Large intestine (tissue), 3 donors: ENCODE results near the gene TASP1. TPM values are rescaled to one million over a fixed set of nuclear protein-coding genes. Genes with fewer than 3 reads are reported as not detected.

Experiments
- DNase-seq, 2 donors: peaks; one replicate each; pipeline versions ENCODE4 v3.0.0 to v3.0.0-alpha.2; 2013
- H3K27ac ChIP-seq: one replicate; pipeline ENCODE4 v1.5.1; 2013; ENCODE audit warnings: low read length
- H3K27me3 ChIP-seq: 2 replicates; pipeline ENCODE4 v1.6.1; 2013; ENCODE audit warnings: low read length; ENCODE audit not compliant: control insufficient read depth, insufficient read depth
- H3K36me3 ChIP-seq: 2 replicates; pipeline ENCODE4 v1.6.1; 2013; ENCODE audit warnings: low read length; ENCODE audit not compliant: control insufficient read depth, insufficient read depth
- H3K4me1 ChIP-seq: one replicate; pipeline ENCODE4 v1.6.1; 2013; ENCODE audit warnings: low read length; ENCODE audit not compliant: control insufficient read depth, insufficient read depth
- H3K4me3 ChIP-seq: one replicate; pipeline ENCODE4 v1.5.1; 2013; ENCODE audit warnings: low read length
- H3K9me3 ChIP-seq: one replicate; pipeline ENCODE4 v1.6.1; 2013; ENCODE audit warnings: mild to moderate bottlenecking, low read depth, low read length, moderate library complexity; ENCODE audit not compliant: control insufficient read depth
- WGBS: methylation state at CpG from one replicate; pipeline ENCODE4 v1.1.5; 2013; ENCODE audit warnings: low lambda C conversion rate; ENCODE audit not compliant: insufficient coverage; 5-methylcytosine and 5-hydroxymethylcytosine counted together
- polyA plus RNA-seq: library from polyadenylated mRNA; unstranded; fragments of 120-200 nt; gene quantifications from one replicate; pipeline ENCODE4 v1.2.1, GENCODE V29; 2013

The TASP1 gene
- polyA plus RNA-seq, 1 donor = 12.8 TPM

DNA sequence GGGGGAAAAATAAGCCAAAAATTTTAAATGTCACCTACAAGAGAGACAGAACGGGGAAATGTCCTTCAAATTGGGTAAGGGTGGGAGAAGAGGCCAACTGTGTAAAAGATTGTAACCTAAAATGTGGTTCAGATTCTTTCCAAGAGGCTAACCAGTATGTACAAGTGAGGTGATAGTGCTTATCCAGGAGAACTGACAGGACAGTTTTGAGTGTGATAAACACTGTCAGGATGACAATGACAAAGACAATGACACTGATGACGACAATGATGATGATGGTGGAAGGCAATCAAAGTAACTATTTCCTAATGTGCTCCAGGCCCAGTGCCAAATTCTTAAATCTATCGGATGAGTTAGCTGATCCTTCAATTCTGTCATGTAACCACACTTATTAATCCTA, 57.3 kb downstream of the TASP1 start:
- Histone ChIP-seq H3K27me3 (no peaks in the 10 kb centered on the region), H3K4me1 (no peaks in the 10 kb centered on the region), H3K27ac (no peak overlapping the region), H3K36me3 (peaks cover 24% of the 10 kb centered on the region), H3K4me3 (no peak overlapping the region), H3K9me3 (peaks cover 2% of the 10 kb centered on the region)
- no peak for DNase-seq
- no CpG with 5 or more reads among the region's 3 CpGs for WGBS

DNA sequence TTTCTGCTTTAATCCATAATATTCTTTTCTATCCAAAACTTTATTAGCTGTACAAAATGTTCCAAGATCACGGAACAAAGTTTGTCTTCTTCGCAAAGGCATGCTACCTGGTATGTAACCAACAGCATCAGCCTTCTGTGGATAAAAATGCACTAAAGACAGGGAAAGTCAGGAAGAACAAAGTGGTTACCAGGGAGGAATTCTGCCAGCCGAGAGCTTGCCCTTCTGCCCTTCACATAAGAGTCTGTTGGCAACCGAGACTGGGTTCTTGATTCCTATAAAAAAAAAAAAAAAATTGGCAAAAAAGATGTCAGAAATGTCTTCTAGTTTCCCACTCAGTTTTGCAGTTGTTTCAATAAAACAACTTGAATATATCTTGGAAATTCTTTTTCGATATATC, 58.0 kb downstream of the TASP1 start:
- H3K27me3 ChIP-seq = no peaks in the 10 kb centered on the region
- 100% methylated on average over 4 of the region's 5 CpGs for WGBS
- DNase-seq = no peak
- H3K9me3 ChIP-seq = peaks cover 8% of the 10 kb centered on the region
- no peak overlapping the region for H3K27ac ChIP-seq
- H3K4me1 ChIP-seq = no peaks in the 10 kb centered on the region
- H3K36me3 ChIP-seq = peaks cover 21% of the 10 kb centered on the region
- no peak overlapping the region for H3K4me3 ChIP-seq

DNA sequence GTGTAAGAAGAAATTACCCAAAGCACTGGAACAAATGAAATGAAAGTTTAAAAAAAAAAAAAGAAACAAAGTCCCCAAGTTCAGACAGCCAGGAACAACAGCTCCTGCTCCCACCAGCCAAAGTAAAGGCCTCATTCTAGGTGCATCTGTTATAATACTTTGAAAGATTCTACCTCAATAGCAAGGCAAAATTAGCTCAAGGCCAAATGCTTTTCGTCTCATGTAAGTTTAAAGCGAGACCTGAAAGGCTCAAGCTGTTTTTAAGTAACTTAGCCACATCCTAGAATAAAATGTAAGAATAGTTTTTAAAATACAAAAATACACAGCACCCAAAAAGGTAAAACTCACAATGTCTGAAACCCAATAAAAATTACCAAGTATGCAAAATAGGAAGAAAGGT, 64.7 kb downstream of the TASP1 start:
- Histone ChIP-seq H3K4me3 (no peak overlapping the region), H3K27me3 (no peaks in the 10 kb centered on the region), H3K9me3 (peaks cover 8% of the 10 kb centered on the region), H3K36me3 (peaks cover 11% of the 10 kb centered on the region), H3K4me1 (no peaks in the 10 kb centered on the region), H3K27ac (no peak overlapping the region)
- WGBS = 80% methylated on average over 1 of the region's 2 CpGs
- DNase-seq = no peak

DNA sequence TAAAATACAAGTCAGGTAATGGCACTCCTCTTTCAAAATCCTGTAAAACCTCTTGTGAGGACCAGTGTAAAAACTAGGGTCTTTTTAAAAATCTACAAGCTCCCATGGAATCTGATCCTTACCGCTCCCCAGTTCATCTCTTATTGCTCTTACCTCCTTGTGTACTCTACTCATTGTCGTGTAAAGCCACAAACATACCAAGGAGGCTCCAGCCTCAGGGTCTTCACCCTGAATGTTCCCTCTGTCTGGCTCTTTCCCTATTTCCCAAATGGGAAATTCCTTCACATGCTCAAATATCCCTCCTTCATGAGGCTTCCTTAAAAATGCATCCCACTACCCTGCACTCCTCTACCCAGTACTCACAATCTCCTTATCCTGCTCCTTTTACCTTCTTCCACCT, 67.1 kb downstream of the TASP1 start:
- no peak overlapping the region for H3K27ac ChIP-seq
- H3K4me3 ChIP-seq = no peak overlapping the region
- H3K4me1 ChIP-seq = no peaks in the 10 kb centered on the region
- 81% methylated on average over 2 of the region's 2 CpGs for WGBS
- H3K9me3 ChIP-seq = peaks cover 6% of the 10 kb centered on the region
- DNase-seq = no peak
- H3K36me3 ChIP-seq = peaks cover 2% of the 10 kb centered on the region
- H3K27me3 ChIP-seq = no peaks in the 10 kb centered on the region

DNA sequence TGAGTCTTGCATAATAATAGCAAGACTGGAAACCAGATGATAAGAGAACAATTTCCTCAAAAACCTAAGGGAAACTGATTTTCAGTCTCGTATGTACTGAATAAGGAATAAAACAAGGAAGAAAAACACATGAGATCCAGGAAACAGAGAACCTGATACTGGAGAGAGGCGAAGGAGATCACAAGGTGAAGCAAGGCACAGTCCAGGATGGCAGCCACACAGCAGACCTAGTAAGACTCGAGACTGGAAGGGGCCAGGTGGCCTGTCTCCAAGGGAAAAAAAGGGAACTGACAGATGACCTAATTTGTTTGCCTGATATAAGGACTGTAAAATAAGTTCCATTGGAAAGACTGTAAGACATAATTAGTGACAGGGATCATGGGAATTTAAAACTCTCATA, 71.1 kb downstream of the TASP1 start:
- Histone ChIP-seq H3K4me1 (no peaks in the 10 kb centered on the region), H3K9me3 (no peaks in the 10 kb centered on the region), H3K27ac (no peak overlapping the region), H3K36me3 (peaks cover 2% of the 10 kb centered on the region), H3K4me3 (no peak overlapping the region), H3K27me3 (no peaks in the 10 kb centered on the region)
- WGBS = 86% methylated on average over 1 of the region's 3 CpGs
- DNase-seq = no peak

DNA sequence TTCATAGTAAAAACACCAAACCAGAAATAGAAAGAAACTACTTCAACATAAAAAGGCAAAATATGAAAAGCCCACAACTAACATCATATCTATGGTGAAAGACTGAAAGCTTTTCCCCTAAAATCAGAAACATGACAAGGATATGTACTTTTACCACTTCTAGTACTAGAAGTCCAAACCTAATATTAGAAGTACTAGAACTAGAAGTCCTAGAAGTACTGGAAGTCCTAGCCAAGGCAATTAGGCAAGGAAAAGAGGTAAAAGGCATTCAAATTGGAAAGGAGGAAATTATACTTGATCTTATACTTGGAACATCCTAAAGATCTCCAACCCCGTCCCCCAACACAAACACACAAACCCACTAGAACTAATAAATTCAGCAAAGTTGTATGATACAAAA, 74.9 kb downstream of the TASP1 start:
- no CpG with 5 or more reads among the region's 1 CpG for WGBS
- no peak for DNase-seq
- H3K9me3 ChIP-seq = no peaks in the 10 kb centered on the region
- no peak overlapping the region for H3K4me3 ChIP-seq
- no peak overlapping the region for H3K27ac ChIP-seq
- H3K36me3 ChIP-seq = peaks cover 2% of the 10 kb centered on the region
- no peaks in the 10 kb centered on the region for H3K27me3 ChIP-seq
- no peaks in the 10 kb centered on the region for H3K4me1 ChIP-seq

DNA sequence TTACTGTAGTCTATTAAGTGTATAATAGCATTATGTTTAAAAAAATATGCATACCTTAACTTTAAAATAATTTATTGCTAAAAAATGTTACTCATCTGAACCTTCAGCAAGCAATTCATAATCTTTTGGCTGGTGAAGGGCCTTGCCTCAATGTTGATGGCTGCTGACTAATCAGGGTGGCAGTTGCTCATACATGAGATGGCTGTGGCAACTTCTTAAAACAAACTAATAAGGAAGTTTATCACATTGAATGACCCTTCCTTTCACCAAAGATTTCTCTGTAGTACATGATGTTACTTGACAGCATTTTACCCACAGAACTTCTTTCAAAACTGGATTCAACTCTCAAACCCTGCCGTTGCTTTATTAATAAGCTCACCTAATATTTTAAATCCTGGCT, 84.0 kb downstream of the TASP1 start:
- H3K9me3 ChIP-seq = no peaks in the 10 kb centered on the region
- H3K27ac ChIP-seq = no peak overlapping the region
- H3K27me3 ChIP-seq = no peaks in the 10 kb centered on the region
- H3K36me3 ChIP-seq = peaks cover 8% of the 10 kb centered on the region
- H3K4me3 ChIP-seq = no peak overlapping the region
- H3K4me1 ChIP-seq = no peaks in the 10 kb centered on the region
- DNase-seq = no peak
- WGBS = no CpG with 5 or more reads among the region's 1 CpG

DNA sequence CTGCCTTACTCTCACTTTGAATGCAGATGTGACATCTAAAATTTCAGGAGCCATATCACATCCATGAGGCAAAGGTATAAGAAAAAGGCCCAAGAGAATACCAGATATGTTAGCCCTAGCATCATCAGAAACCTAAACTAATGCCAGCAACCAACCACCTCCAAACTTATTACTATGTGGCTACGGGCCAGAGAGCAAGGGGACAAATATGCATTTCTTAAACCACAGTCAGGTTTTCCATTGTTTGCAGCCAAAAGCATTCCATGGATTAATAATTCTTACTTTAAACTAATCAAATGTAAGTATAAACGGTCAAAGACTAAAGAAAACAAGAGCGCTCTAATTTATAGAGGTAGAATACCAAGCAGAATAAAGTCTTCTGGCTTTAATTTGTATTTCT, 84.7 kb downstream of the TASP1 start:
- H3K4me1 ChIP-seq = no peaks in the 10 kb centered on the region
- H3K4me3 ChIP-seq = no peak overlapping the region
- peaks cover 6% of the 10 kb centered on the region for H3K36me3 ChIP-seq
- H3K27me3 ChIP-seq = no peaks in the 10 kb centered on the region
- DNase-seq = no peak
- no peak overlapping the region for H3K27ac ChIP-seq
- H3K9me3 ChIP-seq = no peaks in the 10 kb centered on the region
- 89% methylated on average over 3 of the region's 3 CpGs for WGBS

DNA sequence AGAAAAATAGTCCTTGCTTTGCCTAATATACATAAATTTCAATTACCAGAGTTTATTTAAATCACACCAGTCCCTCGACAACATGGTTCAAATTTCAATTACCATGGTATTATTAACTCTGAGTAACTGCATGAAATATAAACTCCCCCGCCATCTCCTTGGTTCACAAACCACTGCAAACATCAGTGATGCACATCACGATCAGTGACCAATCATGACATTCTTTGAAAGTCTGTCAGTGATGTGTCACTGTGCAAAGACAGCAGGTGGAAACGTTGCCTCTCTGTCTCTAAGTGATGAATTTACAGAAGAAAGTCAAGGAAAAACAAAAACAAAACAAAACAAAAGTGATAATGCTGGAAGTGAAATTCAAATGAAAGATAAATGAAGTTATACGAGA, 86.7 kb downstream of the TASP1 start:
- Histone ChIP-seq H3K9me3 (no peaks in the 10 kb centered on the region), H3K4me1 (no peaks in the 10 kb centered on the region), H3K36me3 (peaks cover 2% of the 10 kb centered on the region), H3K4me3 (no peak overlapping the region), H3K27ac (no peak overlapping the region), H3K27me3 (no peaks in the 10 kb centered on the region)
- DNase-seq = no peak
- WGBS = 86% methylated on average over 2 of the region's 5 CpGs

DNA sequence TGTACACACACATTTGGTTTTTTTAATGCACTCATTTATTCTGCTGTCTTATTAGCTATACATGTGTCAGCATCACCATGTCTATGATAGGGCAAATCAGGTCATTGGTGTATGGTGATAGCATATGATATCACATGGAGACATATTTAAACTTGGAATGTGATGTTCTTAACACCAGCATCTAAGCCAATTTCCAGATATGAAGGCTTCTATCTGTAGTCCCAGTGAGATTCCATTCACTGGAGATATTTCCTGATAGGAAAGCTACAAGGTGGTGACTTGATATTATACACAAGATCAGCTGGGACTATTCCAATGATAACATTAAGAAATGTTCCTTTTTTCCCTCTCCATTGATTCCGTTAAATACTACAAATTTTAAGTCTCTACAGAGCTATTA, 89.3 kb downstream of the TASP1 start:
- H3K27ac ChIP-seq = no peak overlapping the region
- DNase-seq = no peak
- H3K9me3 ChIP-seq = no peaks in the 10 kb centered on the region
- 83% methylated on average over 1 of the region's 1 CpG for WGBS
- H3K4me1 ChIP-seq = no peaks in the 10 kb centered on the region
- no peaks in the 10 kb centered on the region for H3K36me3 ChIP-seq
- H3K27me3 ChIP-seq = no peaks in the 10 kb centered on the region
- H3K4me3 ChIP-seq = no peak overlapping the region

DNA sequence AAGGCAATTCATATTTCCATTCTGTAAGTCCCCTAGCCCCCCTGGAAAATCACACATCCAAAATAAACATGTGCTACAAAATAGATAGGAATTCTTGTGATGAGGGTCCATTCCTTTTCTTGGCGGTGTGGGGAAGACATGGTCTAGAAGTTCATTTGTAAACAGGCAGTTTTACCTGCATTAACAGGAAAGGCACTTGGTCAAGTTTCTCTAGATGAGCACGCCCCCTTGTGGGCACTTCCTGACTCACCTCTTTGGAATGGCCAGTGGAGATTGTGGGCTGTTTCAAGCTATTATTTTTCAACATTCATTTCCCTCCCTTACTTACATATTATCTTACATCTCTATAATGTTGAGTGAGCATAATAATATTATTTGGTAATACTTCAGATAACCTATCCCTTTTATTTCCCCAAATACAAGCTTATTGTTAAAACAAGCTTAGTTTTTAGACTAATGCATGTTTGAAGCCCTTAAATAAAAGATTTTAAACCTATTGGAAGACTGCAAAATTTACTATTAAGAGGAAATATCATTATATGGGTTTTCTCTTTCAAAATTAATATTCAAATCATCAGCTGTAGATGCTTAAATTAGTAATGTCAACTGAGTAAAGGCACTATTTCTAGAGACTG, 92.1 kb downstream of the TASP1 start:
- no peak overlapping the region for H3K4me3 ChIP-seq
- H3K27ac ChIP-seq = no peak overlapping the region
- peak; percentile 50 to 60 for DNase-seq
- H3K4me1 ChIP-seq = no peaks in the 10 kb centered on the region
- no peaks in the 10 kb centered on the region for H3K36me3 ChIP-seq
- H3K9me3 ChIP-seq = no peaks in the 10 kb centered on the region
- no peaks in the 10 kb centered on the region for H3K27me3 ChIP-seq
- WGBS = no CpG with 5 or more reads among the region's 2 CpGs
